HG03558 (cell line): ENCODE results near the gene ARHGEF28.

Experiments
- ATAC-seq: cut with Tn5 transposase; IDR thresholded peaks from one replicate; pipeline ENCODE4 v1.9.1; 2021; ENCODE audit warnings: moderate number of reproducible peaks; ENCODE audit not compliant: unreplicated experiment; ENCODE audit errors: extremely low read depth

Gene ARHGEF28

DNA sequence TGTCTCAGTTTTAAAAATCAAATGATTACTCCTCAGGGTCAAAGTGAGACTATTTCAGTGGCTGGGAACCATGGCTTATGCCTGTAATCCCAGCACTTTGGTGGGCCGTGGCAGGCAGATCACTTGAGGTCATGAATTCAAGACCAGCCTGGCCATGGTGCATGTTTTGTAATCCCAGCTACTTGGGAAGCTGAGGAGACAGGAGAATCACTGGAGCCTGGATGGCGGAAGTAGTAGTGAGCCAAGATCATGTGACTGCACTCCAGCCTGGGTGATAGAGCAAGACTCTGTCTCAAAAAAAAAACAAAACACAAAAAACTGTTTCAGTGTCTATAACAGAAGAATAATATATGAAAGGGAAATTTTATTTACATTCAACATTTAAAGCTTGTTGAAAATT, 182.9 kb downstream of the ARHGEF28 start:
- ATAC-seq = no peak

DNA sequence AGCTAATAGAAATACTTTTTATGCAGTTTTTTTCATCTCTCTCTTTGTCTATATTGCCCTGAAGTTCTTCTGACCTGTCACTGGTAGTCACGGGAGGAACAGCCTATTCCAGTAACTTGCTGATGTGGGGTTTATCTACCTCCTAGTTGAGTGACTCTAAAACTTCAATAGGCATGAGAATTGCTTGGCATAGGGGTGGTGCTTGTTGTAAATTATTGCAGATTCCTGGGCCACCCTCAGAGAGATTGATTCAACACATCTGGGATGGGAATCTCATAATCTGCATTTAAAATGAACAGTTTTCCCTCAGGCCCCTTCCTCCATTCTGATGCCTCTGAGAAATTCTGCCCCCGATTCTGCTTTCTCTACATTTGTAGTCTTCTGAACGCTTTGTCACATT, 184.4 kb downstream of the ARHGEF28 start:
- no peak for ATAC-seq

DNA sequence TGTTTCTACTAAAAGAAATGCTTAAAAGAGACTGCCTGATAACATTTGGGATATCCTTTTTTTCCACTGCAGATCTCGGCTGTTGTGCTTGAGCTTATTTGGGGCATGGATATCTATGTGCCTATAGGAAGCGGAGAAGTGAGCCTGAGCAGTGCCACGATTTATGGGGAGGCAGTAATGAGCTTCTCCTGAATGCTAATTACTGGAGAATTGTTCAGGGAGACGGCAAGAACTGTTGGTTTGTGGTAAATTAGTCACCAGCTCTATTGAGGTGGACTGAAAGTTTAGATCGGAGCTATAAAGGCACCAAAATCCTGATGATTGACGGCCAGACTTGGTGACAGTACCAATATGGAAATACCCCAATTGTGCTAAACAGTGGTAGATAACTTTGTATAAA, 186.5 kb downstream of the ARHGEF28 start:
- no peak for ATAC-seq

- no peak for ATAC-seq
These were observed 187.1 kb downstream of the ARHGEF28 start for GRCh38 chr5:73812962-73813588.

DNA sequence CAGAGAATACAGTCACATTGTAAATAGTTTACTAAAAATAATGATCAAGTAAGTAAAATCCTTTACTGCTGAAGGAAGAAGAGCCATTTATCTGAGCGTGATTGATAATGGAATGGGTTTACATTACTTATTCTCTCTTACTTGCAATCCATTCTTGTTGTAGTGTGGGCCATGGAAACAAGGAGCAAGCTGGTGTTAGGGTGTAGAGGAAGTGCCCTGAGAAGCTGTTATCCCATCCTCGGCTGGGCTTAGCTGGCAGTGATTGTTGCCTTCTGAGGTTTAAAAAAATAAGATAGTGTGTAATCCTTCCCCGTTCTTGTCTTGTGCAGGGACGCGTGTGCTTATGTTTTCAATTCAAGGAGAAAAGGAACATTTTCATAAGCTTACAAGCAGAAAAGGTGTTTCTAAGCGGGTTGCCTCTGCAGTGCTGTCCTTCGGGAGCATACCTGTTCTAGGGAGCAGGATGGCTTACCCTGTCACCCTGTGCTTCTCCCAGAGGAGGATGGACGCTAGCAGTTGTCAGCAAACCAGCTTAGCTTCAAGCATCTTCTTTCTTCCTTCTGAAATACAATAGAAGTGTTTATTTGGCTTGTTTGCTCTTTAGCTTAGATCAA, 188.3 kb downstream of the ARHGEF28 start:
- no peak for ATAC-seq

DNA sequence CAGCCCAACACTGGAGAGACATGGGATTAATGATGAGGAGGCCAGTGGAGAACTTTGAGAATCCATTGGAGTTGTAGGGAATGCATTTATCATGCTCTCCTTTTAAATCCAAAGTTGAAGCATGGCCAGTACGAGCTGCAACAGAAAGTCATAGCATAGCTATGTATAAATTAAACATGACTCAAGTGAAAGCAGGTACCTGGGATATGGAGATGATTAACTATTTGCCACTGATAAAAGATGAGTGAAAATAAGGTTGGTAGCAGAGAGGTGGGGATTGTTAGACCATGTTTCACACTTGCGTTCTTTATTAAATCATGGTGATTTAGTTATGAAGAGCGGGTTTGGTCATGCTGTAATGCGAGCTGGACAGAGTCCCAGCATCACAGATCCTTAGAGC, 189.6 kb downstream of the ARHGEF28 start:
- ATAC-seq = no peak

DNA sequence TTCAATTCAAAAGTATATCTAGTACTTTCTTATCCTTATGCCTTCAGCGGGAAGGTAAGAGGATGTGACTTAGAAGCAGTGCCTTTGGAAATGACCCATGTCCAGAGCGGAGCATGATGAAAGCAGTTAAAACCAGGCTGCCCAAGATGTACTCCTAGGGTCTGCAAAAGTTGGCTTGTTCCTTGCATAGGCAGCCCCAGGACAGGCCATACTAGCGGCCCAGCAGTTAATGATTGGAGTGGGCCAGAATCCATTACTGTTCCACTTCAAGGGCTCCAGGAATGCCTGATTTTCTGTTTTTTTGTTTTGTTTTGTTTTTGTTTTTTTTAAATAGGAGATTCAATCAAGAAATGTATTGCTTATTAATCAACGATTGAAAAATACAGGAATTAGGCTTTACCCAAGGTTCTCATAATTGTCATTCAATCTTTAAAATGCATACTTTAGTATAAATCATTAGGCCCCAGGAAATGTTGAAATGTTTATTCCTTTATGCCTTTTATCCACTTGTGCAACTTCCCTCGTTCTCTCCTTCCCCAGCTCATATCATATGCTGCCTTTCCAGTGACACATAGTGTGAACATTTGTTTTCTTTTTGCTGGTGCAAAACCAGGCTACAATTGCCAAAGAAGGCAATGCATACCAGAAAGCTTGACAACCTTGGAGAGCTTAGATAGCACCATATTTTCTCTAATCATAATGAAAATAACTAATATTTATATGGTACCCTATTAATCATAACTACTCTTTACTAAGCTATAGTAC, 190.8 kb downstream of the ARHGEF28 start:
- ATAC-seq = no peak

DNA sequence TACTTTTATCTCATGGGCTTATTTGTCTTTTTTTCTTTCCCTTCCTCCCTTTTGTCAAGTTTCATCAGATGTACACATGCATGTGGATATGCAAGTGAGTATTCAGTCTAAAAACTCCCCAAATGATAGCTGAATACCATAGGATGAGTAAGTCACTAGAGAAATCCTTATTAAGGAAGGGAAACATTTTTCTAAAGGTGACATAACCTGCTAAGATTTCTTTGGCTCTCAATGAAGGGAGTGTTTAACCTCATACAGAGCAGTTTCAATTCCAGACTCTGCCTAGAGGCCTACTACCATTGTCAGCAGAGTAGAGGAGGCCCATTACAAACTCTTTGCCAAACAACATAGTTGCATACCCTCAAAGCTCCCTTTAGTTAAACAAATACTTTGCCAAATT, 192.4 kb downstream of the ARHGEF28 start:
- no peak for ATAC-seq

DNA sequence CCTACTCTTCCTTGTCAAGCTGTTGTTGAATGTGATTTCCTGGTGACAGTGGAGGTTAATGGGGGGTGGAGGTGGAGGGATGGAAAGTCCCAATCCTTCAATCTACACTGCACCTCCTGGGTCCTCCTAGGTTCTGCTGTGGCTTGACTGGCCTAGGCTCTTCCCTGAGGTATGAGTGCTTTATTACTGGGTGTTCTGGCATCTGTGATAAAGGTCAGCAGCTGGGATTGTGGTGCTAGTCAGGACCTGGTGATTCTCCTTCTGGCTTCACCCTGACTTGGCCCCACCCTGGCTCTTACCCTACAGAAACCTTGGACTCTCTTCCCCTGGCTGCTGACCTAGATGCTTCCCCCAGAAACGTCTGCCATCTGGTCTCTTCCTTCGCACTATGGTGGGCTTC, 194.3 kb downstream of the ARHGEF28 start:
- ATAC-seq = no peak

GRCh38 chr5:73821003-73821402, 195.0 kb downstream of the ARHGEF28 start:
- ATAC-seq = no peak

- no peak for ATAC-seq
These were observed 196.4 kb downstream of the ARHGEF28 start for GRCh38 chr5:73822278-73822988.

GRCh38 chr5:73822989-73823339, 197.0 kb downstream of the ARHGEF28 start:
- ATAC-seq = no peak

DNA sequence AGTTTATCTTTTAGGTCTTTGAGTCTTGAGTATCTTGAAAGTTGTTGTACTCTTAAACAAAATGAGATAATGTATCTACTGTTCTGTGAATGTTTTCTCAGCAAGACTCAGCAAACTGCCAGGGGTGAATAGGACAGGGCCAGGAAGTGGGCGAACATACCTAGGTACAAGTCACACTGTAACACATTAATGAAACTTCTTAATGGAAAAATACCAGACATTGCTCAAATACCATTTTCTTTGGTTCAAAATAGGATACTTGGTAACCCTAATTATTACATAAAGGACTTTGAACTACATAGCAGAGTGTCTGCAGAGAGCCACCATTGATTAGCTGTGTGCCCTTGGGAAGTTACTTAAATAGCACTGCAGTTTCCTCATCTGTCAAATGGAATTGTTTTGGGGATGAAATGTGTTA, 197.5 kb downstream of the ARHGEF28 start:
- ATAC-seq = no peak

GRCh38 chr5:73825199-73825598, 199.2 kb downstream of the ARHGEF28 start:
- ATAC-seq = no peak

- no peak for ATAC-seq
These were observed 199.7 kb downstream of the ARHGEF28 start for GRCh38 chr5:73825736-73826135.

DNA sequence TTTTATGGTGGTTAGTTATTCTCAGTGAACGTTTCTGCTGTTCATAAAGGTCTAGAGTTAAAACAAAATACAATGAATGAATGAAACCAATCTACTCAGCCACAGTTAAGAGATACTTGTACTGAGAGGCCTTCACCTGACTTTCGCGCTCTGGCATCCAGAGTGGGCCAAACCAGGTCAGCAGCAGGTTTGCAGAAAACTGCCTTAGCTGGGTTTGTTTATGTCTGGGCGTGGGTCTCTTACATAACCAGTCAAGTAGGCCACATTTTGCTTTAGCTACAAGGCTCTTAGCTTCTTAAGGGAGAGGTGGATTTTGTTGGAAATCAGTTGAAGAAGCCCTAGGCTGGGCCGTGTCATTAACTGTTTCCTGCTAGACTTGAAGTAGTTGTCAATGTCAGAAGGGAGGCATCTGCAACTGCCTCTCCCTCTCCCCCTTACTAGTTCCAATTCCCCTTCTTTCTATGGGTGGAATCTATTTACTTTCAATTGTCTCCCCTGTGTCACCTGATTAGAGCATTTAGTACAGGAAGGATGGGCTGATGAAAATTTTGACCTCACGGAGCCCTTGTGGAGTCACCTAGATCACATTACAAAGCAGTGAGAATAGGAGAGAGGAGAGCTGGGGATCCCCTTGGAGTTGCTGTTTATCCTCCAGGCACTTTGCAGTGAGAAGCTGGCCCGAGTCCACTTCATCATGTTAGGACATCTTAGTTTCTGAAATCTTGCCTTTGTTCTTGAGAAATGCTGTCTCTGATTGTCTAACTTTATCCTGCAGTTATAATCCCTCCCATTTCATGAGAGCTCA, 200.5 kb downstream of the ARHGEF28 start:
- ATAC-seq = no peak

GRCh38 chr5:73827106-73827450, 201.1 kb downstream of the ARHGEF28 start:
- no peak for ATAC-seq

GRCh38 chr5:73828465-73828864, 202.5 kb downstream of the ARHGEF28 start:
- no peak for ATAC-seq

DNA sequence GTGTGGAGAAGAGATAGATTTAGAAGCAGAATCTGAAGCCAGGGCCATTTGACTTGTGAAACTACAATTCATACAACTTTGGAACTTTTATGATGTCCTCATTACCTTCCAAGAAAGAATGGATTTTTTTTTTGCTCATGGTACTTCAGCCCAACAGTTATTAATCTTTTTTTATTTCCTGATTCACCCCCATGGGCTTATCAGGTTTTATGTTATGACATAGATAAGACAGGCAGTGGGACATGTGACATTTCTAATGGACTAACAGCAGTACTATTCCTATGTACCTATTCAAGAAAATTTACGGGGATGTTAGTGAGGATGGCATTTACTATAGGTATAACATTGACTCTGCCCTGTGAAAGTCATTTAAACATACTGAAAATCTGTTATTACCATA, 204.7 kb downstream of the ARHGEF28 start:
- no peak for ATAC-seq

GRCh38 chr5:73831066-73831465, 205.1 kb downstream of the ARHGEF28 start:
- no peak for ATAC-seq
